HepG2 (cell line): ENCODE results near the gene NRN1L. TPM values are rescaled to one million over a fixed set of nuclear protein-coding genes. Genes with fewer than 3 reads are reported as not detected.
A peak's percentile ranks its signal among the peaks of the same experiment; 100 is the strongest.

Source experiments
- FUBP1 ChIP-seq: sonication (generic); formaldehyde crosslinking; IDR thresholded peaks from 2 replicates; pipeline ENCODE4 v1.5.1; 2020; ENCODE audit warnings: missing genetic modification reagents, mild to moderate bottlenecking, borderline replicate concordance
- MEIS1 ChIP-seq: sonication (generic); formaldehyde crosslinking; IDR thresholded peaks from 2 replicates; pipeline ENCODE4 v1.9.0; 2021; ENCODE audit warnings: mild to moderate bottlenecking, missing genetic modification reagents, moderate library complexity, borderline replicate concordance
- PLRG1 ChIP-seq: fragments of 450-650 bp; conservative IDR thresholded peaks from 2 replicates; pipeline ENCODE4 v1.6.1; 2016
- RELA ChIP-seq: sonication (generic); formaldehyde crosslinking; IDR thresholded peaks from 2 replicates; pipeline ENCODE4 v1.4.0; 2020; ENCODE audit warnings: missing genetic modification reagents
- SRF ChIP-seq: IDR thresholded peaks from 2 replicates; pipeline ENCODE4 v1.6.1; 2011; ENCODE audit warnings: mild to moderate bottlenecking, low read depth, low read length, moderate library complexity
- TEAD3 ChIP-seq: optimal IDR thresholded peaks from 2 replicates; pipeline ENCODE3; 2016; ENCODE audit warnings: borderline replicate concordance
- THYN1 ChIP-seq: sonication (generic); formaldehyde crosslinking; IDR thresholded peaks from 2 replicates; pipeline ENCODE4 v1.8.1; 2023; ENCODE audit warnings: low read depth, mild to moderate bottlenecking, moderate library complexity, missing genetic modification reagents, borderline replicate concordance
- YEATS4 ChIP-seq: sonication (generic); formaldehyde crosslinking; IDR thresholded peaks from 2 replicates; pipeline ENCODE4 v1.4.0; 2020; ENCODE audit warnings: missing genetic modification reagents, borderline replicate concordance
- ZBTB20 ChIP-seq: sonication (generic); formaldehyde crosslinking; IDR thresholded peaks from 2 replicates; pipeline ENCODE4 v1.8.1; 2023; ENCODE audit warnings: missing genetic modification reagents, low read depth, mild to moderate bottlenecking, borderline replicate concordance
- ZBTB21 ChIP-seq: sonication (generic); formaldehyde crosslinking; IDR thresholded peaks from 2 replicates; pipeline ENCODE4 v1.4.0; 2020; ENCODE audit warnings: missing genetic modification reagents
- ZFP36 ChIP-seq: fragments of 150-350 bp; IDR thresholded peaks from 2 replicates; pipeline ENCODE4 v1.6.1; 2018; ENCODE audit warnings: borderline replicate concordance, low read length, low read depth; ENCODE audit not compliant: partially characterized antibody
- ZNF138 ChIP-seq: sonication (generic); formaldehyde crosslinking; IDR thresholded peaks from 2 replicates; pipeline ENCODE4 v1.5.0; 2020; ENCODE audit warnings: mild to moderate bottlenecking, low read depth, missing genetic modification reagents
- ZNF280D ChIP-seq: sonication (generic); formaldehyde crosslinking; IDR thresholded peaks from 2 replicates; pipeline ENCODE4 v1.5.1; 2020; ENCODE audit warnings: mild to moderate bottlenecking, missing genetic modification reagents
- ZNF484 ChIP-seq: sonication (generic); formaldehyde crosslinking; IDR thresholded peaks from 2 replicates; pipeline ENCODE4 v1.5.1; 2020; ENCODE audit warnings: mild to moderate bottlenecking, low read depth, missing genetic modification reagents, borderline replicate concordance
- ZNF530 ChIP-seq: sonication (generic); formaldehyde crosslinking; IDR thresholded peaks from 2 replicates; pipeline ENCODE4 v1.5.0; 2020; ENCODE audit warnings: low read depth, mild to moderate bottlenecking, missing genetic modification reagents
- ZNF552 ChIP-seq: sonication (generic); formaldehyde crosslinking; IDR thresholded peaks from 2 replicates; pipeline ENCODE4 v1.9.0; 2022; ENCODE audit warnings: missing genetic modification reagents, mild to moderate bottlenecking, borderline replicate concordance
- ZNF703 ChIP-seq: sonication (generic); formaldehyde crosslinking; IDR thresholded peaks from 2 replicates; pipeline ENCODE4 v1.5.1; 2020; ENCODE audit warnings: missing genetic modification reagents, mild to moderate bottlenecking, moderate library complexity, borderline replicate concordance
- ZNF788 ChIP-seq: sonication (generic); formaldehyde crosslinking; IDR thresholded peaks from 2 replicates; pipeline ENCODE4 v1.5.0; 2020; ENCODE audit warnings: mild to moderate bottlenecking, missing genetic modification reagents, borderline replicate concordance
- ZNF792 ChIP-seq: IDR thresholded peaks from 2 replicates; pipeline ENCODE4 v1.6.1; 2016
- polyA plus RNA-seq, 8 experiments: library from polyadenylated mRNA; depleted of rRNA in 3 of 8; stranded (reverse) in 7 of 8; unstranded in 1 of 8; fragments of >200 nt; fragmentation: Illumina TruSeq in 4 of 8; extraction: Trizol in 4 of 8; gene quantifications; 2 replicates each; pipeline versions ENCODE4 v1.2.1 to v1.2.3, GENCODE V29; 2011 to 2016; ENCODE audit warnings: low read depth in 4 of 8, missing spikeins in 1 of 8, mixed read lengths in 1 of 8; ENCODE audit not compliant: insufficient read depth in 1 of 8
- total RNA-seq, 5 experiments: library from RNA; depleted of rRNA; stranded (reverse); fragments of >200 nt; fragmentation: Illumina TruSeq; extraction: Trizol; gene quantifications; 2 replicates each; pipeline ENCODE4 v1.2.3, GENCODE V29; 2016; ENCODE audit warnings: low read depth in 1 of 5
- TF ChIP-seq, protein P1 (sequence below): sonication (generic); formaldehyde crosslinking; IDR thresholded peaks from 2 replicates; pipeline ENCODE4 v1.5.0; 2020; ENCODE audit warnings: mild to moderate bottlenecking, missing genetic modification reagents, borderline replicate concordance
- TF ChIP-seq, protein P2 (sequence below): sonication (generic); formaldehyde crosslinking; IDR thresholded peaks from 2 replicates; pipeline ENCODE4 v1.4.0; 2020; ENCODE audit warnings: missing genetic modification reagents

NRN1L gene
- total and polyA plus RNA-seq, 2 of the 13 experiments (the other 11 are each of a cell fraction or from before 2014, with no cell fraction given), result 0.53 to 1.2 TPM

DNA sequence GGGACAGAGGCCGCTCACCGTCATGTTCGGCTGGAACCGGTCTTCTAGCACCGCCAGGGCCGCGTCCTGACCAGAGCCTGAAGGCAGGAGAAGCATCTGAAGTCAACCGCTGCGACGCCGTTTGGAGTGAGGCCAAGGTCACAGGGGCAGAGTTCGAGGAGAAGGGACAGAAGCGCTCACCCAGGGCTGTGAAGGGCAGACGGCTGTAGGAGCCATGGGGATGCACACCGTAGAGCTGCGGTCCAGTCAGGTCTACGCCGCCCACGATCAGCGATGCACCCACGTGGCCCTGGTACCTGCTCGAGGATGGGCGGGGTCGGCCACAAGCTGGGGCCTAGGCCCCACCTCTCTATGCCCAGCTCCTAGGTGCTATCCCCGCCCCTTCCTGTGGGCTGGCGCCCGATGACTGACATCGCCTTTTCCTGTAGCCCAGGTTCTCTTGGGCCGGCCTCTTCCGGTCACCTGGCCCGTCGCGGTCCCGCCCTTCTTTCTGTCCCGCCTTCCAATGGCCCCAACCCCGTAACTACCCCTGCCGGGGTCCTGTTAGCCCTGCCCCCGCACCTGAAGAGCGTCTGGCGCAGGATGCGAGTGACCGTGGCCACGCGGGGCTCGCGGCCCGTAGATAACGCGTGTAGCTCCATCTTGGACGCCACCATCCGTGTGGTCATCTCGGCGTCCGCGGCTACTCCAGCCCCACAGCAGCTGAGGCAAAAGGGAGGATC is 50.9 kb downstream of the NRN1L start (continued):
- no peak for TF ChIP-seq ZNF530
- peak; percentile 96 for TF ChIP-seq YEATS4 (CRISPR knock-in tag)
- no peak for TF ChIP-seq RELA (CRISPR knock-in tag)
- no peak for TF ChIP-seq PLRG1
- TF ChIP-seq ZNF138 (CRISPR knock-in tag), result no peak
- no peak; the same call in none of the 2 replicates for TF ChIP-seq ZNF552 (CRISPR knock-in tag)
- TF ChIP-seq ZNF280D (CRISPR knock-in tag), result 0 out of 2 replicates have a peak, but pooled peaks have one; percentile 36
- 0 out of 2 replicates have a peak, but pooled peaks have one; percentile 49 for TF ChIP-seq ZNF788 (CRISPR knock-in tag)
- TF ChIP-seq TEAD3 (CRISPR knock-in tag), result peak; percentile 14
- peak; percentile 73; the same call in 1 of the 2 replicates for TF ChIP-seq ZBTB20 (CRISPR knock-in tag)
- TF ChIP-seq THYN1 (CRISPR knock-in tag), result no peak
- peak; percentile 94 for TF ChIP-seq MEIS1 (CRISPR knock-in tag)
- TF ChIP-seq ZFP36, result no peak
- peak; percentile 26; the same call in 1 of the 2 replicates for TF ChIP-seq ZNF792 (CRISPR knock-in tag)
- TF ChIP-seq, protein P1, sequence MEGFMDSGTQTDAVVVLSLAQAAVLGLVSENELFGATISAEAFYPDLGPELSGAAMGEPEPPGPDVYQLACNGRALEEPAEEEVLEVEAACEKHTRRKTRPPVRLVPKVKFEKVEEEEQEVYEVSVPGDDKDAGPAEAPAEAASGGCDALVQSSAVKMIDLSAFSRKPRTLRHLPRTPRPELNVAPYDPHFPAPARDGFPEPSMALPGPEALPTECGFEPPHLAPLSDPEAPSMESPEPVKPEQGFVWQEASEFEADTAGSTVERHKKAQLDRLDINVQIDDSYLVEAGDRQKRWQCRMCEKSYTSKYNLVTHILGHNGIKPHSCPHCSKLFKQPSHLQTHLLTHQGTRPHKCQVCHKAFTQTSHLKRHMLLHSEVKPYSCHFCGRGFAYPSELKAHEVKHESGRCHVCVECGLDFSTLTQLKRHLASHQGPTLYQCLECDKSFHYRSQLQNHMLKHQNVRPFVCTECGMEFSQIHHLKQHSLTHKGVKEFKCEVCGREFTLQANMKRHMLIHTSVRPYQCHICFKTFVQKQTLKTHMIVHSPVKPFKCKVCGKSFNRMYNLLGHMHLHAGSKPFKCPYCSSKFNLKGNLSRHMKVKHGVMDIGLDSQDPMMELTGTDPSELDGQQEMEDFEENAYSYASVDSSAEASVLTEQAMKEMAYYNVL (CRISPR knock-in tag), result no peak
- TF ChIP-seq ZNF703 (CRISPR knock-in tag), result no peak
- TF ChIP-seq, protein P2, sequence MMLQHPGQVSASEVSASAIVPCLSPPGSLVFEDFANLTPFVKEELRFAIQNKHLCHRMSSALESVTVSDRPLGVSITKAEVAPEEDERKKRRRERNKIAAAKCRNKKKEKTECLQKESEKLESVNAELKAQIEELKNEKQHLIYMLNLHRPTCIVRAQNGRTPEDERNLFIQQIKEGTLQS, result peak; percentile 48; the same call in 1 of the 2 replicates
- TF ChIP-seq ZNF484 (CRISPR knock-in tag), result 0 out of 2 replicates have a peak, but pooled peaks have one; percentile 56
- peak; percentile 30; the same call in 1 of the 2 replicates for TF ChIP-seq ZBTB21 (CRISPR knock-in tag)
- no peak for TF ChIP-seq SRF
- TF ChIP-seq FUBP1 (CRISPR knock-in tag), result peak; percentile 67; the same call in 1 of the 2 replicates
